ENCODE data around the gene WBP4. TPM values are rescaled to one million over a fixed set of nuclear protein-coding genes. Genes with fewer than 3 reads are reported as not detected.

Gene WBP4
- total RNA-seq, 1 experiment from 2014 or later = 11.7 TPM

DNA sequence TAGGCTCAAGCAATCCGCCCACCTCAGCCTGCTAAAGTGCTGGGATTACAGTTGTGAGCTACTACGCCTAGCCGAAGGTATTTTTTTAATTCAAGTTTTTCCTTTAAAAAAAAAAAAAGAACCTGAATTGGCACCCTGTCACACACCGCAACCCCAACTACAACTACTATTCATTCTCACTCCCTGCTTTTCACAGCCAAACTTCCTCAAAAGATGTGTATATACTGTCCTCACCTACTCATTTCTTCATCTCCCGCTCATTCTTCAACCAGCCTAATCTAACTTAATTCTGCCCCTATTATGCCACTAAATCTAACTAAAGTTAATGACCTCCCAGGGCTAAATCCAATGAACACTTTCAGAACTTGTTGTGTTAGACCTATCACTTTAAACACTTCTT lies 12.7 kb upstream of the WBP4 start:
- DNase-seq (ENCODE audit: low read depth) = no peak

DNA sequence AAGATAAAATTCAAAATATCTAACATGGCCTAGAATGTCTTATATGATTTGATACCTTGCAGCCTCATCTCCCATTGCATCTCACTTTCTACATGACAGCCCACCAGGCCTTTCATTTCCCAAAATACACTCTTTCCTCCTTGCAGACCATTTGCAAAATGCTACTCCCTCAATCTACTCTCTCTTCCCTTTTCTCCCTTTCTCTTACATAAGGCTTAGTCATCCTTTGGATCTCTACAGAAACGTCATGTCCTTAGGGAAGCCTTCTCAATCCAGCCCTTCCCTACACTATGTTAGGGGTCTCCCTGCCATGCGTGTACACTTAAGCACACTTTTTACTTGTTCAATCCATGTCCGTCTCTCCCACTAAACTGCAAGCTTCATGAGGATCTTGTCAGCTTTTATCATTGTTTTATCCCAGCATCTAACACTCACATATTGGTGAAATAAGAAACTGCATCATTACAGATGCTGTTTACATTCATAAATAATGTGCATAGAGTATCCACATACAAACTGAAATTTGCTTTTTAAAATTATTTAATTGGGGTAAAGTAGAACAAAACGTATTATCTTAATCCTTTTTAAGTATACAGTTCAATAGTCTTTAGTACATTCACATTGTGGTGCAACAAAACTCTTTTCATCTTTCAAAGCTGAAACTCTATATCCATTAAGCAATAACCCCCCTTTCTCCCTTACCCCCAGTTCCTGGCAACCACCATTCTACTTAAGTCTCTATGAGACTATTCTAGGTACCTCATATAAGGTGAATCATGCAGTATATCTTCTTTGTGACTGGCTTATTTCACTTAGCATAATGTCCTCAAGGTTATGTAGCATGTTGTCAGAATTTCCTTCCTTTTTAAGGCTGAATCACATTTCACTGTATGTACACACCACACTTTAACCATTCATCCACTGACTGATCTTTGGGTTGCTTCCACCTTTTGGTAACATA lies 11.5 kb upstream of the WBP4 start:
- DNase-seq (ENCODE audit: low read depth) = no peak

GRCh38 chr13:41052441-41052840 lies 8.9 kb upstream of the WBP4 start:
- no peak for DNase-seq (ENCODE audit: low read depth)

- peak; percentile 37 for DNase-seq (ENCODE audit: low read depth)
Observed at GRCh38 chr13:41053384-41053826, 7.9 kb upstream of the WBP4 start.

GRCh38 chr13:41054212-41054877 lies 7.0 kb upstream of the WBP4 start:
- peak; percentile 64 for DNase-seq (ENCODE audit: low read depth)

DNA sequence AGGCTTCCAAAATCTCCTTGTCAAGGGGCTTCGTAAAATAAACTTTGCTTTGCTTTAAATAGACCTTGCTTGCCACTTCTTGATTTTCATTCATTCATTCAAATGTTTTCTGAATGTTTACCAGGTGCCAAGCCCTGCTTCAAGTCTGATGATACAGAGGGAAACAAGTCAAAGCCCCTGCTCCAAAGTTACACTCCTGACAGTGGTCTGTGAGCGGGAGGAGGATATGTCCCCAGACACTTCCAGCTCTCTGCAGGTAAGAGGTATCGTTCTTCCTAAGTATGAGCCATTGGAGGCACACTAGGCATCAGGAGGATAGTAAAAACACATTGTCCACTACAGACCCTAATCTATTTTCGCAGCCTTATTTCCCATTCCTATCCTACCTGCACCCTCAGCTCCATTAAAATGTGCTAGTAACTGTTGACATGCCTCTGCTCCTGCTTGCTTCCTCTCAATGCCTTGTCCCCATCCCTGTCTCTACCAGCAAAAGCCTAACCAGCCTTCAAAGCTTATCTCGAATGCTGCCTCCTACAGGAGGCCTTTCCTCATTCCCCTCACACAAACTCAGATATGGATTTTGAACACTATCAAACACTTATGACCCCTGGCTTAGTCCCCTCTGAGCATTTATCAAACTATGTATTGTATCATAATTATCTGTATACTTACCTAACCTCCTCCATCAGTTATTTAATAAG lies 6.2 kb upstream of the WBP4 start:
- DNase-seq (ENCODE audit: low read depth) = no peak

DNA sequence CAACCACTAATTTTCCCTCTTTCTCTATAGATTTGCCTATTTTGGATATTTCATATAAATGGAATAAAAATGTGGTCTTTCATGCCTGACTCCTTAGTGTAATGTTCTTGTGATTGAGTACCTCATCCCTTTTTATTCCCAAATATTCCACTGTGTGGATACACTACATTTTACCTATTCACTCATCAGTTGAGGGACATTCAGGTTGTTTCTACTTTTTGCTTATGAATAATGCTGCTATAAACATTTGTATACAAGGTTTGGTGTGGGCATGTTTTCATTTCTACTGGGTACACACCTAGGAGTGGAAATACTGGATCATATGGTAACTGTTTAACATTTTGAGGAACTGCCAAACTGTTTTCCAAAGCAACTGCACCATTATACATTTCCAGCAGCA lies 5.1 kb upstream of the WBP4 start:
- no peak for DNase-seq (ENCODE audit: low read depth)

- DNase-seq (ENCODE audit: low read depth) = no peak
Observed at GRCh38 chr13:41056826-41057711, 4.2 kb upstream of the WBP4 start.

- DNase-seq (ENCODE audit: low read depth) = no peak
Observed at GRCh38 chr13:41058295-41059070, 2.8 kb upstream of the WBP4 start.

- peak; percentile 38 for DNase-seq (ENCODE audit: low read depth)
Observed at GRCh38 chr13:41059456-41060081, 1.7 kb upstream of the WBP4 start.

DNA sequence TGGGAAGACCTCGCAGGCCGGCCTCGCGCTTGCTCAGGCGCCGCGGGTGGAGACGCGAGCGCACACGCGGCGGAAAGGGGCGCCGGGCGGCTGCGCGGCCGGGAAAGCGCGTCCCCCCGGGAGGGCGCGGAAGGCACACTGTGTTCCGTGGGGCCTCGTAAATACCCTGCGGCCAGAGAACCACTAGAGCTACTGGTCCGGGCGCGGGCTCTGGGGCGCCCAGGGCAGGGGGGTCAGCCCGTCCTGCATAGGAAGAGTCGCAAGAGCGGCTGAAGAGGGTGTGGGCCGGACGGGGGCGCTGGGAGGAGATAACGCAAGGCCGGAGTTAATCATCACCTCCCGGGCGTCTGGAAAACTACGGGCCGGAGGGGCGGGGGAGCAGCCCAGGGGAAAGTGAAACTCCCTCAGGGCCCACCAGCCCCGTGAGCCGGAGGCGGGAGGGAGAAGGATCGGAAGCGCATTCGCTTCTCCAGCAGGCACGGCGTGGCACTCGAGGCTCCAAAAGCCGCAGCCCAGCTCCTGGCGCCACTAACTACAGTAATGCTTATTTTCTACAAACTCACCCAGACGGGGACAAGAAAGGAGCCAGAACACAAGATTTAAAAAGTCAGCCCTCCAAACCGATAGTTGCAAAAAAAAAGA lies 1.1 kb upstream of the WBP4 start:
- peak; percentile 94 for DNase-seq (ENCODE audit: low read depth)

DNA sequence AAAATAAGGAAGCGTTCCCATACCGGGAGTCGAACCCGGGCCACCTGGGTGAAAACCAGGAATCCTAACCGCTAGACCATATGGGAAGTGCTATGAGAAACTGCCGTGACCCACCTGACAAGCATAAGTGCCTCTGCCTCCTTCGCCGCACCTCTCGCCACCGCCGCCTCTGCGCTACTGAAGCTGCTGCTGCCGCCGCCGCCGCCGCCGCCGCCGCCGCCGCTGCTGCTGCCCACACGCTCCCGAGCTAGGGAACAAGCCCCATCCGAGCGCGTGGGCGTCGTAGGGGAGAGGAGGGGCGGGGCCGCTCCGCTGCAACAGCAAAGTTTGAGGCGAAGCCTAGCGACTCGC lies 610 bp upstream of the WBP4 start:
- DNase-seq (ENCODE audit: low read depth) = no peak

GRCh38 chr13:41061914-41062837 lies 867 bp downstream of the WBP4 start:
- peak; percentile 72 for DNase-seq (ENCODE audit: low read depth)

- DNase-seq (ENCODE audit: low read depth) = peak; percentile 76
Observed at GRCh38 chr13:41064493-41064892, 3.2 kb downstream of the WBP4 start.

GRCh38 chr13:41065078-41065477 lies 3.8 kb downstream of the WBP4 start:
- peak; percentile 32 for DNase-seq (ENCODE audit: low read depth)

DNA sequence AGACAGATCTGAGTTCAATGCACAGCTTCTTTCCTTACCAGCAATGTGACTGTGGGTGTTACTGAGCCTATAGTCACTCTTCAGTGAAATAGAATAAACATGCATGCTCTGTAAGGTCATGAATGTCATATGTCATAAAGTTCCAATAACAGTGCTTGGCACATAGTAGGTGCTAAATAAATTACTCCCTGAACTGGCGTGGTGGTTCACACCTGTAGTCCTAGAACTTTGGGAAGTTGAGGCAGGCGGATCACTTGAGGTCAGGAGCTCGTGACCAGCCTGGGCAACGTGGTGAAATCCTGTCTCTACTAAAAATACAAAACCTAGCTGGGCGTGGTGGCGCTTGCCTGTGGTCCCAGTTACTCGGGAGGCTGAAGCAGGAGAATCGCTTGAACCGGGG lies 13.2 kb downstream of the WBP4 start:
- DNase-seq (ENCODE audit: low read depth) = no peak

GRCh38 chr13:41075034-41075433 lies 13.7 kb downstream of the WBP4 start:
- DNase-seq (ENCODE audit: low read depth) = peak; percentile 31

DNA sequence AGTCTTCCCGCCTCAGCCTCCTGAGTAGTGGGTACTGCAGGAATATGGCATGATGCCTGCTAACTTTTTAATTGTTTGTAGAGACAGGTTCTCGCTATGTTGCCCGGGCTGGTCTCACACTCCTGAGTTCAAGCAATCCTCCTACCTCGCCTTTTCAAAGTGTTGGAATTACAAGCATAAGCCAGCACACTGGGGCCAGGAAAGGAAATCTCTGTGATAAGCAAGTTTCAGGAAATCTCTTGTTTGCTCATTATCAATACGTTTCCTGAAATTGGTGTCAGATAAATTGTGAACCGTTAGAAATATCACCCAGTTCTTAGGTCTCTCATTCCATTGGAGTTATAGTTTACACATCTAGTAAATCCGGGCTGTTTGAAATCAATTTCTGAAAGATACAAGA lies 14.2 kb downstream of the WBP4 start:
- DNase-seq (ENCODE audit: low read depth) = no peak
